Lower lobe of right lung (tissue), 2 donors: ENCODE data around the gene MB21D2. TPM values are rescaled to one million over a fixed set of nuclear protein-coding genes. Genes with fewer than 3 reads are reported as not detected.

Source experiments
- ATAC-seq, 2 donors: fragments of 200-7000 bp; cut with Tn5 transposase; one replicate each; pipeline ENCODE4 v1.9.1; 2020 to 2022; ENCODE audit warnings: mild to moderate bottlenecking in 2 of 2, moderate library complexity in 2 of 2
- DNase-seq: peaks from one replicate; pipeline ENCODE4 v3.0.0-alpha.2; 2020
- H3K27ac ChIP-seq: fragments of 200-600 bp; one replicate; pipeline ENCODE4 v1.8.0; 2022
- H3K27me3 ChIP-seq: fragments of 200-600 bp; one replicate; pipeline ENCODE4 v1.8.0; 2022; ENCODE audit warnings: low read depth
- H3K36me3 ChIP-seq: fragments of 200-600 bp; one replicate; pipeline ENCODE4 v1.8.0; 2022; ENCODE audit warnings: mild to moderate bottlenecking
- H3K4me1 ChIP-seq: fragments of 200-600 bp; one replicate; pipeline ENCODE4 v1.8.0; 2022
- H3K4me3 ChIP-seq: fragments of 200-600 bp; one replicate; pipeline ENCODE4 v1.8.0; 2022; ENCODE audit warnings: mild to moderate bottlenecking
- H3K9me3 ChIP-seq: fragments of 200-600 bp; one replicate; pipeline ENCODE4 v1.8.0; 2022
- CTCF ChIP-seq: fragments of 200-600 bp; IDR thresholded peaks from one replicate; pipeline ENCODE4 v1.8.0; 2022; ENCODE audit warnings: antibody characterized with exemption, mild to moderate bottlenecking
- intact Hi-C: fragments of 100-400 bp; cut with DNase I; formaldehyde crosslinking; loops from one replicate; pipeline ENCODE4 v1.11.0; 2022
- total RNA-seq: library from RNA; stranded (reverse); fragmentation: NEBNext Ultra II Directional; extraction: Animal tissue kit (Norgen Biotek cat#: 25700); gene quantifications from one replicate; pipeline ENCODE4 v1.2.1, GENCODE V29; 2021
- donor health status: DM: no; HTN: yes; CAD: no; lungs with severe emphysema.

Gene MB21D2
- total RNA-seq, 1 donor from 2014 or later: 5.0 TPM

GRCh38 chr3:192875971-192876565 is 41.6 kb downstream of the MB21D2 start:
- H3K4me3 ChIP-seq: no peak overlapping the region
- no peaks in the 10 kb centered on the region for H3K36me3 ChIP-seq
- TF ChIP-seq CTCF: no peak
- ATAC-seq (no peak), DNase-seq (no peak)
- H3K27ac ChIP-seq: no peak overlapping the region
- no peaks in the 10 kb centered on the region for H3K27me3 ChIP-seq
- H3K4me1 ChIP-seq: no peaks in the 10 kb centered on the region
- no peaks in the 10 kb centered on the region for H3K9me3 ChIP-seq
- intact Hi-C loops: no loop called here

- ATAC-seq: no peak
- Histone ChIP-seq H3K4me1 (peaks cover 17% of the 10 kb centered on the region), H3K4me3 (no peak overlapping the region), H3K27me3 (no peaks in the 10 kb centered on the region), H3K9me3 (no peaks in the 10 kb centered on the region), H3K27ac (no peak overlapping the region), H3K36me3 (no peaks in the 10 kb centered on the region)
- intact Hi-C loops: no loop called here
- DNase-seq: no peak
- no peak for TF ChIP-seq CTCF
Measured at GRCh38 chr3:192870822-192871221, 46.8 kb downstream of the MB21D2 start.

- H3K27me3 ChIP-seq: no peaks in the 10 kb centered on the region
- DNase-seq (no peak), ATAC-seq (peak; percentile 49 to 65)
- no peaks in the 10 kb centered on the region for H3K36me3 ChIP-seq
- peaks cover 25% of the 10 kb centered on the region for H3K4me1 ChIP-seq
- H3K9me3 ChIP-seq: no peaks in the 10 kb centered on the region
- no peak overlapping the region for H3K27ac ChIP-seq
- intact Hi-C loops: no loop called here
- no peak overlapping the region for H3K4me3 ChIP-seq
- no peak for TF ChIP-seq CTCF
Measured at GRCh38 chr3:192869131-192870031, 48.3 kb downstream of the MB21D2 start.

- H3K27me3 ChIP-seq: no peaks in the 10 kb centered on the region
- TF ChIP-seq CTCF: no peak
- no peak overlapping the region for H3K27ac ChIP-seq
- H3K9me3 ChIP-seq: no peaks in the 10 kb centered on the region
- ATAC-seq: no peak
- peaks cover 25% of the 10 kb centered on the region for H3K4me1 ChIP-seq
- no peaks in the 10 kb centered on the region for H3K36me3 ChIP-seq
- no peak overlapping the region for H3K4me3 ChIP-seq
- intact Hi-C loops: no loop called here
- no peak for DNase-seq
Measured at GRCh38 chr3:192867645-192868044, 50.0 kb downstream of the MB21D2 start.

GRCh38 chr3:192866804-192867203 is 50.9 kb downstream of the MB21D2 start:
- TF ChIP-seq CTCF: no peak
- no peaks in the 10 kb centered on the region for H3K9me3 ChIP-seq
- no peak overlapping the region for H3K27ac ChIP-seq
- ATAC-seq: no peak
- DNase-seq: no peak
- intact Hi-C loops: no loop called here
- no peaks in the 10 kb centered on the region for H3K27me3 ChIP-seq
- peaks cover 25% of the 10 kb centered on the region for H3K4me1 ChIP-seq
- H3K36me3 ChIP-seq: no peaks in the 10 kb centered on the region
- no peak overlapping the region for H3K4me3 ChIP-seq
